GM21447 (cell line): Measurements from ENCODE around the gene YIF1A.
"Not testable (repeated sequence)": the region's sequence is repeated elsewhere in the genome, so short reads cannot be mapped to it uniquely, and the experiment has no call there.

Source experiments
- ATAC-seq: cut with Tn5 transposase; IDR thresholded peaks from one replicate; pipeline ENCODE4 v1.9.1; 2021; ENCODE audit not compliant: unreplicated experiment

Gene YIF1A

DNA sequence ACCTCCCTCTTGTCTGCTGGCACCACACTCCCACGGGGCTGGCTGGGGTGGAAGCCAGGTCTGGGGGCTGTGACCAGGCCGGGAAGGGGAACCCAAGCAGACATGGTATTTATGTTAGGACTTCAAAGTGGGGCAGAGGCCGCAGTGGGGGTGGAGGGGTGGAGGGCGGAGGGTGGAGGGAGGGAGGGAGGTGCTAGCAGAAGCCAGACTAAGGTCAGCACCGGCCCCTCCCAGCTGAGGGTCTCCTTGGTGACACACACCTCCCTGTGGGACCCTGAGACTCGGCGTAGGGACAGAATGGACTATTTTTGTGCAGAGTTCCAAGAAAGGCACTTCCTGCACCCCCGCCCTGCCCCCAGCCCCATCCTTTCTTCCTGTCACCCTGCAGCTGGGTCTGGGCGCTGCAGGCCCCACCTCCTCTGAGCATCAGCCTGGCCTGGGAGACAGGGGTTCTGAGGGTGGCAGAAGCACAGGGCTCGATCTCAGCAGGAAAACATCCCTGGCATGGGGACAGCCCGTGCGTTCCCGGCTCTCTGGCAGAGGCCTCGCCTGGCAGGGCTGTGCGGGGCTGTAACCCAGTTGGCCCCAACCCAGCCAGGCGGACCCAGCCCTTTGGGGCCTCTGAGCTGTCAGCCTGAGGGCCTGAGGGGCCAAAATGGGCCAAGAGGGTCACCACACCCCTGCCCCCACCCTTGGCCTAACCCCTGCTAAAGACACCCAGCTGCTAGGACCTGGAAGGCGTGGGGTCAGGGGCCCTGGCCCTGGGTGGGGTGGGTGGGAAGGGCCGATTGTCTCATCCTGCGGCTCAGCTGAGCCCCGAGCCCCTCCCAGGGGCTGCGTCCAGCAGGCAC lies 37.5 kb upstream of the YIF1A start:
- ATAC-seq, result no peak

DNA sequence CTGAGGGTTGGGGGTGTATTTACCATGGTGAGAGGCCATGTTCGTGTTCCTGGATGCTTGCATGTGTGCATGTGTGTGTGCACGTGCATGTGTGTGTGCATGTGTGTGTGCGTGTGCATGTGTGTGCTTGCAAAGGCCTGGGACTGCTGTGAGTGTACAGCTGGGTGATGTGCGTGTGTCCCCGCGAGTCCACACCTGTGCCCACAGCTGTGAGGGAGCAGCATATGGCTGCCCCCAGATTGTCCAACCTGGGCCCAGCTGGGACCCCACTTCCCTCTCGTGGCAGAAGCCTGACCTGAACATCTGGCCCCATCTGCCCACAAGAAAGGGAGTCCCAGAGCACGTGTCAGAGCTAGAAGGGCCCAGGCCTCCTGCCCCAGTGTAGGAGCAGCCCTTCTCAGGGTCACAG lies 36.3 kb upstream of the YIF1A start:
- ATAC-seq, result no peak

DNA sequence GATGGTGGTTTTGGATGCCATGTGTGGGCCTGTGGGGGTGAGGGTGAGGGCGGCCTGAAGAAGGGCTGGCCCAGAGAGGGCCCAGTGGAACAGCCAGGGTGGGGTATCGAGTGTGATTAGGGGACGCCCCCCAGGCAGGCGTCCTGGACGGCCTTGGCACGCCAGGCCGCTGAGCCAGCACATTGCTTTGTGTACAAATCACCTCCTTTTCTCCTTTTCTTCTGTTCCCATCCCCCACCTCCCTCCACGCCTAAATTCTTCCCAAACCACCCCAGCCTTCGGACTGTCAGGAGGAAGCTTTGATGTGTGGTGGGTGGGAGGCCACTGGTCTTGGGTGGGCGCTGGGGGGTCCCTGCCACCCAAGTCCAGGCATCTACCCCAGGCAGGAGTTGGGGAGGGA lies 35.7 kb upstream of the YIF1A start:
- no peak for ATAC-seq

DNA sequence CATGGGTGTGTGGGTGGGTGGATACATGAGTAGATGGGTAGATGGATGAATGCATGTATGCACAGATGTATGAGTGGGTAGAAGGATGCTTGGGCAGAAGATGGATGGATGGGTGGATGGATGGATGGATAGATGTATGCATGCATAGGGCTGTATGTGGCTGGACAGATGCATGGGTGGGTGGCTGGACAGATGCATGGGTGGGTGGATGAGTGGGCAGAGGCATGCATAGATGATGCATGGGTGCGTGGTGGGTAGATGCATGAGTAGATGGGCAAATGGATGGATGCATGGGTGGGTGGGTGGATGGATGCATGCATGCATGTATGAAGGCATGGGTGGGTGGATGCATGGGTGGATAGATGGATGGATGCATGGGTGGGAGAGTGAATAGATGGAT lies 34.7 kb upstream of the YIF1A start:
- ATAC-seq, result no peak

DNA sequence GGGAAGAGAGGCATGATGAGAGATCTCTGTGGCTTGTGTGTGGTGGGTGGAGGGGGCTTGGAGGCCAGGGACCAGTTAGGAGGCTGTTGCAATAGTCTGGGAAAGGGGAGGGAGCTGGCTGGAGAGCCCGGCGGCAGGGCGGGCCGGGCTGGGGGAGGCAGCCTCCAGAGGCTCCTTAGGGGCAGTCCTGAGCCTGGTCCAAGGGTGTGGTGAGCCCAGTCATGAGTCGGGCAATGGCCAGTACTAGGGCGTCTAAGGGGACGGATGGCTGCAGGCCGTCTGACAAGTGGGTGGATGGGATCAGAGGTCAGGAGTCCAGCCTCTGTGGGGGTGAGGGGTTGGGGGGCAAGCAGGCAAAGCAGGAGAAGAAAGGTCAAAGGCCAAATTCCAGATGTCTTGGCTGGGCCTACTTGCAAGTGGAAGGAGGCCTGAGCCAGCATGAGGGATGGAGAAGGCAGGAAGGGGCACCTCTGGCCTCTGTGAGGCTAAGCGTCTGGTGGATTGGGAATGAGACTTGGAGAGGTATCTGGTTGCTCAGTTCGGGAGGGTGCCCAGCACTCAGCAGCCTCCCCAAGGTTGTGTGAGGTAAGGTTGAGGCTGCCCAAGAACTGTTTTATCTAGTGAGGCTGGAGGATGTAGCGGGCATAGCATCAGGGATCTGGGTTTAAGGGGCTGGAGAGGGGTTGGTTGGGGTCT lies 33.9 kb upstream of the YIF1A start:
- no peak for ATAC-seq

DNA sequence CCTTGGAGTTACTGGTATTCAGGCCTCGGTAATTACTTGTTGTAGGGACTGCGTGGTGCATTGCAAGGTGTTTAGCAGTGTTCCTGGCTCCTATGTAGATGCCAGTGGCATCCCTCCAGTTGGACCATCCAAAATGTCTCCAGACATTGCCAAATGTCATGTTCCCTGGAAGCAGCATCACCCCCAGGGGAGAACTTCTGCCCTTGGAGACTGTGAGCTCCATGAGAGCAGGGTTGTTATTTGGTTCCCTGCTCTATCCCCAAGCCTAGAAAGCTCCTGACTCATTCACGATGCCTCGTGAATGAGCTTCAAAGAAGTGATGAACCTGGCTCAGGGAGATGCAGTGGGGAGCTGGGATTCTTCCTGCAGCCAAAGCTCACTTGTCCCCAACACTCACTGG lies 32.7 kb upstream of the YIF1A start:
- ATAC-seq, result no peak

DNA sequence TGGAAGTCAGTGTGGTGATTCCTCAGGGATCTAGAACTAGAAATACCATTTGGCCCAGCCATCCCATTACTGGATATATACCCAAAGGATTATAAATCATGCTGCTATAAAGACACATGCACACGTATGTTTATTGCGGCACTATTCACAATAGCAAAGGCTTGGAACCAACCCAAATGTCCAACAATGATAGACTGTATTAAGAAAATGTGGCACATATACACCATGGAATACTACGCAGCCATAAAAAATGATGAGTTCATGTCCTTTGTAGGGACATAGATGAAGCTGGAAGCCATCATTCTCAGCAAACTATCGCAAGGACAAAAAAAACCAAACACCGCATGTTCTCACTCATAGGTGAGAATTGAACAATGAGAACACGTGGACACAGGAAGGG lies 31.8 kb upstream of the YIF1A start:
- not testable (repeated sequence) for ATAC-seq

DNA sequence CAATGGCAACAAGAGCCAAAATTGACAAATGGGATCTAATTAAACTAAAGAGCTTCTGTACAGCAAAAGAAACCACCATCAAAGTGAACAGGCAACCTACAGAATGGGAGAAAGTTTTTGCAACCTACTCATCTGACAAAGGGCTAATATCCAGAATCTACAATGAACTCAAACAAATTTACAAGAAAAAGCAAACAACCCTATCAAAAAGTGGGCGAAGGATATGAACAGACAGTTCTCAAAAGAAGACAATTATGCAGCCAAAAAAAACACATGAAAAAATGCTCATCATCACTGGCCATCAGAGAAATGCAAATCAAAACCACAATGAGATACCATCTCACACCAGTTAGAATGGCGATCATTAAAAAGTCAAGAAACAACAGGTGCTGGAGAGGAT lies 31.3 kb upstream of the YIF1A start:
- not testable (repeated sequence) for ATAC-seq

DNA sequence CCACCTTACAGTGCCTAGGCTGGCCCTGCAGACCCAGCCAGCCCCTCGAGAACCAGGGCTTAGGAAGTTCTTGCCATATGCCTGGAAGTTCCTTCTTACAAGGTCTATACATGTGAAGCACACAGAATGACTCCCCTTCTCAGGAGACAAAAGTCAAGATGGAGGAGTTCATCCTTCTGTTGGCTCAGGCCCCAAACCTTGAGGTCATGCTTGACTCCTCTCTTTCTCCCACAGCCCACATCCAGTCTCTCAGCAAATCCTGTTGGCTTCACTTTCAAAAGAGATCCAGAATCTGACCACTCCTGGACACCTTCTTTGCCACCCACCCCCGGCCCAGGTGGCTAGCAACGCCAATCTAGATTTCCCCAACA lies 29.6 kb upstream of the YIF1A start:
- no peak for ATAC-seq

DNA sequence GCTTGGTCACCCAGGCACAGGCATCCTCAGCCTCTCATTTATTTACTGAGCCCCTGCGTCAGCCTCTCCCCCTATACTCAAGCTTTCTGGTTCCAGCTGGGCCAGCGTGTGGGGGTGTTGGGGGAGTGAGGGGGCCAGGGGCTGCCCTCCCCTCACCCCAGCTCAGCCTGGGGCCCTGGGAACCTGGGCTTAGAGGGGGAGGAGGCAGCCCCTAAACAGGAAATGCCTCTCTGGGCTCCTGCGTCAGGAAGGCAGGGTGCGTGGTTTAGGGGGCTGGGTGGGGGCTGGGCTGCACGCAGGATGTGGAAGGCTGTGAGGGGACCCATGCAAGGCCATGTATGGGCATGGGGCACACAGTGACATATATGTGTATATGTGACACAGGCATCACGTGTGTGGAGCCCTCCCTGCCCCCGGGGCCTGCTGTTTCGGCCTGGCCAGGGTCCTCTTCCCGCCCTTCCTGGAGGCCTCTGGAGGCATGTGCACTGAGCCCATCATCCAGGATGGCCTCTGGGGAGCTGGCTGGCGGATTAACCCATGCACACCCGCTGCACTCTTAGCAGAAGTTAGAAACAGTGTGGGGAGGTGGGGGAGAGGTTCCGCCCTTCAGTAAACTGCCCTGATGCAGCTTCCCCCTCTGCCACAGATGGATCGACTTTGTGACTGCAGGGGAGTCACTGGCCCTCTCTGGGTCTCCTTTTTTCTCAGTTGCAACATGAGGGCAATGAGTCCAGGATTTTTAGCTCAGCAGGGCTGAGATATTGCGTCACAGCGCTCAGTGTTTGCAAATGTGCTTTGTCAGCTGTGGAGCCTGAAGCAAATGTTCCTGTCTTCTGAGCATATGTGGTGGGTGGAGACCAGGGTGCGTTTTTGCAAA lies 29.0 kb upstream of the YIF1A start:
- ATAC-seq, result no peak

DNA sequence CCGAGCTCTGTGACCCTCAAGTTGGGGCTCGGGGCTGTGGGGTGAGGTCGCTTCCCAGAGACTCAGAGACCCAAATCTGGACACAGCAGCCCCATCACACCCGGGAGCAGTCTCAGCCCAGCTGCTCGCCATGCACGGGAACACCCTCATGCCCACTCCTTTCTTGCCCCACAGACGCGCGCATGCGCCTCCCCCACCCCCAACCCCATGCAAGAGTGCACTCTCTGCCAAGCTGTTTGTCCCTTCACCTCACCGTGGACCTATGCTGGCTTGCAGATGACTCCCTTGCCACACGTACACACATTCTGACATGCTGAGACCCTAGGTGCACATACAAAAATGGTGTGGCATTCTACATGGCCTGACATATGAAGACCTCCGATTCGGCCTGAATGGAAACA lies 28.4 kb upstream of the YIF1A start:
- no peak for ATAC-seq

DNA sequence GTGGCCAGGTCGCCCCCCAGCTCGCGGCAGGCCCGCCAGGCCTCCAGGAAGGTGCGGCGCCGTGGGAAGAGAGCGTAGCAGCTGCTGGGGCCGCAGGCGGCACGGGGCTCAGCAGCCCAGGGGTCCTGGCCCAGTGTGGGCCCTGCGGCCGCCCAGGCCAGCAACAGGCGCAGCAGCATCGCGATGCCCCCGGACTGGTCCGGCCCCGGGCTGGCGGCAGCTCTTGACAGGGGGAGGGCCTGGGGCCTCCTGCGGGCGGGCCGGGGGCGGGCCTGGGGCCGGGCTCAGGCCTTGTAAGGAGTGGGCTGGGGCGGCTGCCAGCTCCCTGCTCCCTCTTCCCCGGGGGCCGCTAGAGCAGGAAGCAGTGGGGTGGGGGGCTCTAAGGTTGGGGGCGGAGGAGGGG lies 27.9 kb upstream of the YIF1A start, which contains the start of gene CD248:
TSS of gene CD248 (minus strand) at position 196 of the 403 bp plus-strand sequence. CDS start at position 179, 17 bp downstream.
- ATAC-seq, result no peak

DNA sequence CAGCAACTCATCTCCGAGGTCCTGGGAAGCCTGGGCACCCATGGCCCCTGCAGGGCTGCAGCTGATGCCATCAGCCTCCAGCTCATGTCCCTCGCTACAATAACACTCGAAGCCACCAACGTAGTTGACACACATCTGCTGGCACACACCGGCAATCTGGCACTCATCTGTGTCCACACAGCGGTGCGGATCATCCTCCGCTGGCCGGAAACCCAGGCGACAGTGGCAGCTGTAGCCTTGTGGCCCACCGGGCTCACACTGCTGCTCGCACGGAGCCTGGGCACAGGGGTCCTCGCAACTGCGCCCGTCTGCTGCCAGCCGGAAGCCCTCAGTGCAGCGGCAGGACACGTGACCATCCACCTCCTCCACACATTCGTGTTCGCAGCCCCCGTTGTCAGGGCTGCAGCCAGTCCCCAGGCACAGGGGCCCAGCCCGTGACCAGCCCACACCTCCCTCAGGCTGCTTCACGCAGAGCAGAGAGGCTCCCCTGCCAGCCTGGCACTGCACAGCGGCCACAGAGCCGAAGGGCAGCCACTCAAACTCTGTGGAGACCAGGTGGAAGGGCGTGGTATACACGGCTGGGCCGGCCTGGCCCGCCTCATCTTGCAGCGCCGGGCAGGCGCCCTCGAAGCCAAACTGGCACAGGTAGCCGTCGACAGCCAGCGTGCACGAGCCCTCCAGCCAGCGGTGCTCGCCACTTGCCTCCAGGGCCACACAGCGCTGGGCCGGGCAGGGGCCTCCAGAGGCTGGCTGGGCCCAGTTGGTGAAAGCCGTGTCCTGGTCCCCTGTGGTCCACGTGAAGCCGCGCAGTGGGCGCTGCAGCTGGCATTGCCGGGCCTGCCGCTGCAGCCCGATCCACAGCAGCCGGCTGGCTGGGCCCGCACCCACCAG lies 27.2 kb upstream of the YIF1A start:
- ATAC-seq, result no peak

DNA sequence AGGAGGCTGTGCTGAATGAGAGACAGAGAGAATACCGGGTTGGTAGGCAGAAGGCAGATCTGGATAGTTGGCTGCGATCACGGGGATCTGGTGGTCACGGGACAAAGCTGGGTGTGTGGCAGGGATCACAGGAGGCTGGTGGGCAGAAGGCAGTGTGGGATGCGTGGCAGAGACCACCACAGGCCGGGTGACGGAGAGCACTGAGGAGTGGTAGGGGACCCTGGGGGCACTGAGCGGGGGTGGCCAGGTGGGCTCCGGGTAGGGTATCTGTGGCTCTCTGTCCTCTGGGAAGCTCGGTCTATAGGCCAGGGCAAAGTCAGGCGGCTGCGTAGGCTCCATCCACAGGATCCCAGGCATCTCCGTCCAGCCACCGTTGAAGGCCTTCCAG lies 26.5 kb upstream of the YIF1A start:
- ATAC-seq, result no peak

DNA sequence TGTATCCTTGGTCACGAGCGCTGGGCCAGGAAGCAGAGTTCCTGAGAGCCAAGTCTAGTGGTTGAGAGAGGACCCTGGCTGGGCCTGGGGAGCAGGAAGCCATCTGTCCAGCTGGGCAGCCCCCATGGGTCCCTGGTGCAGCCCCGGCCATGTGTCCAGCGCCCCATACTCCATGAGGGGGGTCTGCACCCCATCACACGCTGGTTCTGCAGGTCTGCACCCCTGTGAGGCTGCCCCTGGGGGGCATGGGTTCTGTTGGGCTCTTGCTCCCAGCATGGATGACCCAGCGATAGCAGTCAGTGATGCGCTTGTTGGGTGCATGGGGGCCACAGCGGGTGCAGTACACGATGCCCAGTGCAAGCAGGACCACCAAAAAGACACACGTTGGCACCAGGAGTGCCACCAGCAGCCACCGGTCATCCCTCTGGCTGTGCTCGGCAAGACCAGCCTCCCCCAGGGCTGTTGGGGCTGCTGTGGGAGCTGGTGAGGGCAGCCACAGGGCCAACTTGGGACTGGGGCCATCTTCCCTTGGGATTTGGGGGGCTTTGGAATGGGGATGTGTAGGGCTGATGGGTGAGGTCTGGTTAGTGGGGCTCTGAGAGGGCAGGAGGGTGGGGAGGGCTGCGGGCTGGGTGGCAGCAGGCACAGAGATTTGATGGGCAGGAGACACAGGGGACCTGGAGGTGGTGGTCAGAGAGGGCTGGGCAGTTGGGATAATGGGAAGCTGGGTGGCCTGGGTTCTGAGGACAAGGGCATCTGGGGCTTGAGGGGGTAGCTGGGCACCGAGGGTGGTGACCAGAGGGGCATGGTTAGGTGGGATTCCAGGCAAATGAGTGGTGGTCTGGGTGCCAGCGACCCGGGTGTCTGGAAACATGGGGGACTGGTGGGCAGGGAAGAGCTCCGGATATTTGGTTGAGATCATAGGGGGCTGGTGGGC lies 25.9 kb upstream of the YIF1A start:
- ATAC-seq, result no peak

DNA sequence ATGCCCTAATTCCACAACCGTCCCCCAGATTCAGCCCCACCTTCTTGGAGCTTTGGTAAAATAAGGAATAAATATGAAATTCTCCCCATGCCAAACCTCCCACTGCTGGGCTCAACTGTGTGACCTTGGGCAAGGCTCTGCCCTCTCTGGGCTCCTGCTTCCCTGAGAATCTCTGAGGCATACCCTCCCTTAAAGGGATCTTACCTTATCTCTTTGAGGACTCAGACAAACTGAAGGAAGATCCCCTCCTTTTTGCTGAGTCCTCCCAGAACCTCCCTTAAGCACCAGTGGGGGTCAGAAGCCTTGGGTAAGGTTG lies 25.2 kb upstream of the YIF1A start:
- no peak for ATAC-seq

DNA sequence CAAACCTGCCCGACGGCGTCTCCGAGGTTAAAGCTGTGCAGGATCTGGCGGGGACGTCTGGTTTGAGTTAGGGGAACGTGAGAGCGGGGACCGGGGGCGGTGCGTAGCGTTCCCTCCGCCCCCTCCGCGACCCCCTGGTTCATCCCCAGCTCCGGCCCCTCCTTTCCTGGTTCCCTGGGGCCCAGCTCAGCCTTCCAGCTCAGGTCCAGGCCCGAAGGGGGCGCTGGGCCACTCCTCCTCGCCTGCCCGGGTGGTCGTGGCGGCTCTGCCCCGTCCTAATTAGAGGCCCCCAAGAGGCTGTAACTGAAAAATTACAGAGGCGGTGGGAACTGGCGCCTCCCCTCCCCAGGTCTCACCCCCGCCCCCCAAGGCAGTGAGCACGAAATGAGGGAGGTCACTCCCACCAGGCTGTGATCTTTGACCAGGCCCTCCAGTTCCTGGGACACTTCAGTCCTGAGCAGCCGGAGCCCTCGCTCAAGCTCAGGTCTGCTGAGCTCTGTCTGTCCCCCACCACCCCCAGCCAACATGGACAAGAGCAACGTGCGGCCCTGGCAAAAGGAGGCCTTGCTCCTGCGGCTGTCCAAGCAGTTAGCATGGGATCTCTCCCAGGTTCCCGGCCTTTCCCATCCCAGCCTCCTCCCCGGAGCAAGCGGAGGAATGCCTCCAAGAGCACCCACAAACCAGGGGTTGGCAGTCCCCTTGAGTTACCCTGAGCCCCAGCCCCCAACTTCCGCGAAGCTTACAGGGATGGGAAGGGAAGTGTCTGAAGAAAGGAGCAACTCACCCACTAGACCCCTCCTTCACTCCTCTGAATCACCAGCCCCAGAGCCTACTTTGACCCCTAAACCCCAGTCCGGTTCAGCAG lies 24.6 kb upstream of the YIF1A start:
- no peak for ATAC-seq

DNA sequence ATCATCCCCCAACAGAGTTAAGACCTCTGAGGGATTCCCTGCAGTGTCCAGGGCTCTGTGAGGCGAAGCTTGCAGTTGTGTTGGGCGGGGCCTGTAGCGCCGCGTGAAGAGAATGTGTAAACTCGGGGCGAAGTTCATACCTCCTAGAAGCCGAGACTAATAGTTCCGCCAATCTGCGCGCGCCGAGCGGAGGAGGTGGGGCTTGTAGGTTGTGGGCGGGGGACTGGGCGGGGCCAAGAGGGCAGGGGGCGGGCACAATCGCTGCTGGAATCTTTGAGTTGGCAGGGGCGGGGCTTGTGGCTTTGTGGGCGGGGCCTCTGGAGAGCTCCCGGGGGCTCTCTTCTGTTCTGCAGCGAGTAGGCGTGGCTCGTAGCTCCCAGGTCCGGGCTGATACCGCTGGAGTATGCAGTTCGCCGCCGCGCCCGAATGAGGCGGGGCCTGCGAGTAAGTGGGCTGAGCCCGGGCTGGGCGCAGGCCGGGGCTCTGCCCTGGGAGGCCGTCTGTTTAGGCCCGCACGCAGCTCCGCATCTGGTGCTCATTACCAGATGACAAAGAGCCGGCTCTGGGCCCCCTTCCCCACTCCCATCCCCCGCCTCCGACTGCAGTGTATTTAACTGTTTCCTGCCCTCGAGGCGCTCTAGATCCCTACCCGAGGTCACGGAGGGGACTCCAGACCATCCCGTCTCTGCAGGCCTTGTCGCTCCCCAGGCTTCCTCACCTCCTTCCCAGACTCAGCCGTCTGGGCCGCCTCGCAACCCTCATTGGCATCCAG lies 23.8 kb upstream of the YIF1A start:
- ATAC-seq, result peak; percentile 62
